Heart left ventricle (tissue), 16 donors: ENCODE measurements around the gene SLC39A11. TPM values are rescaled to one million over a fixed set of nuclear protein-coding genes. Genes with fewer than 3 reads are reported as not detected.

ENCODE experiments used
- ATAC-seq, 4 donors: fragments of 200-7000 bp; cut with Tn5 transposase; one replicate each; pipeline ENCODE4 v1.9.1; 2020 to 2022; ENCODE audit warnings: moderate library complexity in 4 of 4, mild to moderate bottlenecking in 3 of 4, moderate number of reproducible peaks in 1 of 4
- DNase-seq, 5 donors: peaks; one replicate each; pipeline ENCODE4 v3.0.0-alpha.2; 2020
- H3K27ac ChIP-seq, 12 donors: fragments of 200-600 bp; sonication (generic) in 4 of 12; one replicate each; pipeline versions ENCODE4 v1.5.0 to v1.8.0; 2016 to 2022; ENCODE audit warnings: mild to moderate bottlenecking in 2 of 12
- H3K27me3 ChIP-seq, 9 donors: fragments of 200-600 bp; sonication (generic) in 2 of 9; one replicate each; pipeline versions ENCODE4 v1.5.1 to v1.8.0; 2016 to 2022; ENCODE audit warnings: mild to moderate bottlenecking in 3 of 9
- H3K36me3 ChIP-seq, 9 donors: fragments of 200-600 bp; sonication (generic) in 2 of 9; one replicate each; pipeline versions ENCODE4 v1.5.0 to v1.8.0; 2018 to 2022; ENCODE audit warnings: mild to moderate bottlenecking in 2 of 9
- H3K4me1 ChIP-seq, 12 donors: fragments of 200-600 bp; sonication (generic) in 4 of 12; one replicate each; pipeline versions ENCODE4 v1.5.0 to v1.8.0; 2016 to 2022; ENCODE audit warnings: mild to moderate bottlenecking in 3 of 12
- H3K4me3 ChIP-seq, 12 donors: fragments of 200-600 bp; sonication (generic) in 4 of 12; one replicate each; pipeline versions ENCODE4 v1.5.0 to v1.8.0; 2017 to 2022; ENCODE audit warnings: mild to moderate bottlenecking in 9 of 12, moderate library complexity in 4 of 12
- H3K9me3 ChIP-seq, 12 donors: fragments of 200-600 bp; sonication (generic) in 4 of 12; one replicate each; pipeline versions ENCODE4 v1.5.0 to v1.8.0; 2016 to 2022; ENCODE audit warnings: mild to moderate bottlenecking in 1 of 12
- POLR2A ChIP-seq, 2 donors: fragments of 450-650 bp; IDR thresholded peaks; one replicate each; pipeline ENCODE4 v1.6.1; 2017; ENCODE audit warnings: antibody characterized with exemption in 2 of 2, mild to moderate bottlenecking in 2 of 2, moderate library complexity in 2 of 2
- WGBS, 4 donors: extraction: QIAGEN DNeasy Blood & Tissue Kit in 2 of 4; methylation state at CpG; one replicate each; pipeline versions ENCODE4 v1.1.5 to v1.1.7; 2013 to 2018; 5-methylcytosine and 5-hydroxymethylcytosine counted together
- intact Hi-C, 10 donors: fragments of 100-400 bp; cut with DNase I; formaldehyde crosslinking; loops; one replicate each; pipeline versions ENCODE4 v1.11.1 to v1.14.2; 2022
- polyA plus RNA-seq, 2 donors: library from polyadenylated mRNA; stranded (reverse); fragments of 200-250 nt; gene quantifications; one replicate each; pipeline ENCODE4 v1.2.3, GENCODE V29; 2013
- total RNA-seq, 9 donors: library from RNA; depleted of rRNA in 2 of 9; stranded (reverse); fragments of >200 nt in 2 of 9; fragmentation: NEBNext Ultra II Directional in 3 of 9; extraction: Animal tissue kit (Norgen Biotek cat#: 25700) in 3 of 9; gene quantifications; one replicate each; pipeline versions ENCODE4 v1.1.0 to v1.2.4, GENCODE V29; 2016 to 2023
- TF ChIP-seq, protein P1 (sequence below), 12 donors: fragments of 200-600 bp; sonication (generic) in 4 of 12; IDR thresholded peaks; one replicate each; pipeline versions ENCODE4 v1.5.0 to v1.8.0; 2018 to 2022; ENCODE audit warnings: antibody characterized with exemption in 12 of 12, mild to moderate bottlenecking in 5 of 12
- donor health status: ischemic (EF 13 %, LVEDD 7.1; RV severe dilation, severe dysfunction).
- donor health status: healthy with polysubstance abuse.
- donor health status: DM: no; HTN: yes; CAD: no.
- donor health status: DM: no; HTN: no; CAD: no.
- donor health status: ischemic (EF 25% LVEDD 6.9; RV normal size, moderate dysfunction).
- donor health status: ischemic (EF 25% LVEDD 5.7; RV mildly dilated, moderate dysfunction).
- donor health status: healthy.
- donor health status: DM: yes; HTN: yes; CAD: no.
- donor health status: ischemic (EF 35%, LVEDD 5.7; RV mildly dilated, moderate dysfunction).
- donor health status: nonischemic (EF 11% LVEDD 7.7; RV severe dilation, severe dysfunction).
- donor health status: DM: yes; HTN: yes; CAD: no.
- donor health status: PGD.
- donor health status: ischemic (EF 29% LVEDD 5.4; RV normal size, mild dysfunction).
- donor health status: nonischemic (EF 23%, LVEDD 6.1; RV moderate dilation, normal function).

Gene SLC39A11
- total and polyA plus RNA-seq, 11 donors, result 2.5 to 23.3 (median 8.4) TPM

DNA sequence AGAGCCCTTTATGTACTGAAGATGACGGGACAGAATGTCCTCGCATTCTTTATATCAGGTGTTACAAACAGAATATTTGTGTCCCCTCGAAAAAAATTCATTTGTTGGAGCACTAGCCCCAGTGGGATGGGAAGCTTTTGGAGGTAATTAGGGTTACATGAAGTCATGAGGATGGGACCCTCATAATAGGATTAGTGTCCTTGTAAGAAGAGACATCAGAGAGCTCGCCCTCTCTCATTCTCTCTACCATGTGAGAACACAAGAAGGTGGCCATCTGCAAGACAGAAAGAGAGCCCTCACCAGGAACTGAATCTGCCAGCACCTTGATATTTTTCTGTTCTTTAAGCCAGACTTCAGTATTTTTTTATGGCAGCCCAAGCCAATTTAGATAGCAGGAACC lies 72.4 kb downstream of the SLC39A11 start:
- DNase-seq, result no peak
- peaks cover 0 to 37% (median 19%) of the 10 kb centered on the region in 12 donors for H3K9me3 ChIP-seq
- no peak for ATAC-seq
- H3K36me3 ChIP-seq, result no peaks in the 10 kb centered on the region
- 92 to 97% (median 95%) methylated on average over 4 of the region's 4 CpGs for WGBS, 4 donors
- intact Hi-C loops, result loop anchor here in 1 of 10 donors (10.0 kb wide), 1 partner anchor 55 kb away; no protein-coding TSS in a partner anchor
- TF ChIP-seq POLR2A (IDR thresholded peaks at IDR 0.05), result no peak
- TF ChIP-seq, protein P1, sequence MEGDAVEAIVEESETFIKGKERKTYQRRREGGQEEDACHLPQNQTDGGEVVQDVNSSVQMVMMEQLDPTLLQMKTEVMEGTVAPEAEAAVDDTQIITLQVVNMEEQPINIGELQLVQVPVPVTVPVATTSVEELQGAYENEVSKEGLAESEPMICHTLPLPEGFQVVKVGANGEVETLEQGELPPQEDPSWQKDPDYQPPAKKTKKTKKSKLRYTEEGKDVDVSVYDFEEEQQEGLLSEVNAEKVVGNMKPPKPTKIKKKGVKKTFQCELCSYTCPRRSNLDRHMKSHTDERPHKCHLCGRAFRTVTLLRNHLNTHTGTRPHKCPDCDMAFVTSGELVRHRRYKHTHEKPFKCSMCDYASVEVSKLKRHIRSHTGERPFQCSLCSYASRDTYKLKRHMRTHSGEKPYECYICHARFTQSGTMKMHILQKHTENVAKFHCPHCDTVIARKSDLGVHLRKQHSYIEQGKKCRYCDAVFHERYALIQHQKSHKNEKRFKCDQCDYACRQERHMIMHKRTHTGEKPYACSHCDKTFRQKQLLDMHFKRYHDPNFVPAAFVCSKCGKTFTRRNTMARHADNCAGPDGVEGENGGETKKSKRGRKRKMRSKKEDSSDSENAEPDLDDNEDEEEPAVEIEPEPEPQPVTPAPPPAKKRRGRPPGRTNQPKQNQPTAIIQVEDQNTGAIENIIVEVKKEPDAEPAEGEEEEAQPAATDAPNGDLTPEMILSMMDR (IDR thresholded peaks at IDR 0.05), result no peak
- H3K4me1 ChIP-seq, result no peaks in the 10 kb centered on the region
- H3K27me3 ChIP-seq, result no peaks in the 10 kb centered on the region
- no peak overlapping the region for H3K27ac ChIP-seq
- H3K4me3 ChIP-seq, result no peak overlapping the region

DNA sequence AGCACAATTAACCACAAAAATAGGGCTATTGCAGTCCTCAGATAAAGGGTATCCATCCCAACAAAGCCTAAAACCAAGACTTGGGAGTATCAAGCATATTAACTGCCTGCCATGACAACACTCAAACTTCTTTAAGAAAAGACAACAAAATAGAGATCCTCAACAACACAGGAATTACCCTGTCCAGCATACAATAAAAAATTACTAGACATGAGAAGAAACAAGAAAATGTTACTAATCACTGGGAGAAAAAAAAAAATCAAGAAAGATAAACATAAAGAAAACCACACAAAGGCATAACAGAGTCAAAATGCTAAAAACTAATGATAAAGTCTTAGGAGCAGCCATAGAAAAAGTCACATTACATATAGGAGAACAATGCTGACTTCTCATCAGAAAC lies 73.9 kb downstream of the SLC39A11 start:
- Histone ChIP-seq H3K27ac (no peak overlapping the region), H3K27me3 (no peaks in the 10 kb centered on the region), H3K4me3 (no peak overlapping the region), H3K36me3 (no peaks in the 10 kb centered on the region), H3K4me1 (no peaks in the 10 kb centered on the region), H3K9me3 (peaks cover 0 to 37% (median 19%) of the 10 kb centered on the region in 12 donors)
- ATAC-seq (no peak), DNase-seq (no peak)
- TF ChIP-seq POLR2A (IDR thresholded peaks at IDR 0.05), result no peak
- TF ChIP-seq, protein P1 (IDR thresholded peaks at IDR 0.05), result no peak
- intact Hi-C loops, result no loop called here

DNA sequence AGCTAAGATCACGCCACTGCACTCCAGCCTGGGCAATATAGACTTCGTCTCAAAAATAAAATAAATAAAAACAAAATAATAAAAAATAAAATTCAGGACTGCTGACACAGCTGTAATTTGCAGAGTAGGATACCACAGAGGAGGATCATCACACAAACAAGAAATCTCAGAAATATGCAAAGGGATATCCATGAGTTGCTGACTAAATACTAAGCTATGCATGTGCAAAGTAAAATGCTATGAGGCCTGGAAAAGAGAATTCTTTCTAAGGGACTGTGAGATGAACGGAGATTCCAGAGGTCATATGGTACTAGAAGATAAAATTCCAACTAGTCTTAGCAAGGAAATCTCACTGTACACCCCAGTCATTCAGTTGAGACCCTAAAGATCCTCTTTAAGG lies 74.8 kb downstream of the SLC39A11 start:
- Histone ChIP-seq H3K36me3 (no peaks in the 10 kb centered on the region), H3K27me3 (no peaks in the 10 kb centered on the region), H3K27ac (no peak overlapping the region), H3K4me3 (no peak overlapping the region), H3K9me3 (peaks cover 0 to 37% (median 19%) of the 10 kb centered on the region in 12 donors), H3K4me1 (no peaks in the 10 kb centered on the region)
- ATAC-seq (no peak), DNase-seq (no peak)
- TF ChIP-seq, protein P1 (IDR thresholded peaks at IDR 0.05), result no peak
- no peak for TF ChIP-seq POLR2A (IDR thresholded peaks at IDR 0.05)
- 83 to 88% (median 86%) methylated on average over 3 of the region's 3 CpGs for WGBS, 4 donors
- intact Hi-C loops, result no loop called here

DNA sequence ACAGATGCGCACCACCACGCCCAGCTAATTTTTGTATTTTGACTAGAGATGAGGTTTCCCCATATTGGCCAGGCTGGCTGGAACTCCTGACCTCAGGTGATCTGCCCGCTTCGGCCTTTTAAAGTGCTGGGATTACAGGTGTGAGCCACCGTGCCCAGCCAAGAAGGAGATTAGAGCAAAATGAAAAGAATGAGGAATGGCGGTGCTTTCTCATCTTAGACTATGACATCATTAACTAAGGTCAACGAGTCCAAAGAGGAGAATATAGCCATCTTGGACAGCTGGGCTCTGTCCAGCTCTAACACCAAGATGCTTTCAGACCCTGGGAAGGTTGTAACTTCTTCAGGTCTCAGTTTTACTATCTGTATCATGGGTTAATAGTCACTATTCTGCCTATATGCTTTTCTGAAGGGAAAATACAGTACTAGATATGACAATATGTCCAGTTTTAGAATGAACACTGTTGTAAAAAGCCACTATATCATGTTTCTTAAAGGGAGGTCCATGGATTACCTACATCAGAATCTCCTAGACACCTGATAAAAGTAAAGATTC lies 76.7 kb downstream of the SLC39A11 start:
- intact Hi-C loops, result no loop called here
- ATAC-seq (no peak), DNase-seq (no peak)
- TF ChIP-seq, protein P1 (IDR thresholded peaks at IDR 0.05), result no peak
- no peak for TF ChIP-seq POLR2A (IDR thresholded peaks at IDR 0.05)
- Histone ChIP-seq H3K27ac (no peak overlapping the region), H3K4me3 (no peak overlapping the region), H3K4me1 (no peaks in the 10 kb centered on the region), H3K36me3 (no peaks in the 10 kb centered on the region), H3K27me3 (no peaks in the 10 kb centered on the region), H3K9me3 (peaks cover 0 to 35% (median 19%) of the 10 kb centered on the region in 12 donors)
- 86 to 93% (median 91%) methylated on average over 7 of the region's 7 CpGs for whole genome bisulfite sequencing, 4 donors
